GM11168 (cell line): ENCODE measurements around the gene SP6.

Source experiments
- in situ Hi-C: fragments of 300-500 bp; cut with MboI; formaldehyde crosslinking; loops from one replicate; pipeline ENCODE4 v1.12.0; 2022; ENCODE audit warnings: low sequenced_read_pairs; ENCODE audit not compliant: unreplicated experiment

The SP6 gene

GRCh38 chr17:47882247-47882646 lies 31.3 kb upstream of the SP6 start:
- in situ Hi-C loops = no loop called here

GRCh38 chr17:47879776-47880454 lies 29.0 kb upstream of the SP6 start:
- in situ Hi-C loops = no loop called here

GRCh38 chr17:47879028-47879585 lies 28.1 kb upstream of the SP6 start:
- in situ Hi-C loops = no loop called here

GRCh38 chr17:47878203-47879027 lies 27.5 kb upstream of the SP6 start:
- in situ Hi-C loops = no loop called here

- in situ Hi-C loops = no loop called here
These were observed 26.5 kb upstream of the SP6 start for GRCh38 chr17:47877368-47878034.

GRCh38 chr17:47875011-47875985 lies 24.3 kb upstream of the SP6 start:
- in situ Hi-C loops = no loop called here

- in situ Hi-C loops = no loop called here
These were observed 22.5 kb upstream of the SP6 start for GRCh38 chr17:47873200-47874090.

GRCh38 chr17:47872651-47873161 lies 21.7 kb upstream of the SP6 start:
- in situ Hi-C loops = no loop called here

GRCh38 chr17:47872019-47872650 lies 21.2 kb upstream of the SP6 start:
- in situ Hi-C loops = no loop called here

GRCh38 chr17:47871048-47871447 lies 20.1 kb upstream of the SP6 start:
- in situ Hi-C loops = no loop called here

- in situ Hi-C loops = no loop called here
These were observed 19.1 kb upstream of the SP6 start for GRCh38 chr17:47870056-47870455.

- in situ Hi-C loops = no loop called here
These were observed 18.2 kb upstream of the SP6 start for GRCh38 chr17:47869114-47869513.

- in situ Hi-C loops = no loop called here
These were observed 17.0 kb upstream of the SP6 start for GRCh38 chr17:47867813-47868533.

GRCh38 chr17:47866941-47867340 lies 16.0 kb upstream of the SP6 start:
- in situ Hi-C loops = no loop called here

GRCh38 chr17:47864791-47865216 lies 13.8 kb upstream of the SP6 start:
- in situ Hi-C loops = no loop called here

- in situ Hi-C loops = no loop called here
These were observed 11.9 kb upstream of the SP6 start for GRCh38 chr17:47862621-47863440.

- in situ Hi-C loops = no loop called here
These were observed 9.4 kb upstream of the SP6 start for GRCh38 chr17:47860386-47860785.
